VCaP (cell line): ENCODE data around the gene GPI.

Source experiments
- H3K27ac ChIP-seq: fragments of 450-650 bp; 2 replicates; pipeline ENCODE4 v1.5.1; 2017
- TF ChIP-seq, protein P1 (sequence below): fragments of 450-650 bp; conservative IDR thresholded peaks from 2 replicates; pipeline ENCODE4 v1.5.1; 2017; ENCODE audit warnings: mild to moderate bottlenecking, moderate library complexity

The GPI gene

DNA sequence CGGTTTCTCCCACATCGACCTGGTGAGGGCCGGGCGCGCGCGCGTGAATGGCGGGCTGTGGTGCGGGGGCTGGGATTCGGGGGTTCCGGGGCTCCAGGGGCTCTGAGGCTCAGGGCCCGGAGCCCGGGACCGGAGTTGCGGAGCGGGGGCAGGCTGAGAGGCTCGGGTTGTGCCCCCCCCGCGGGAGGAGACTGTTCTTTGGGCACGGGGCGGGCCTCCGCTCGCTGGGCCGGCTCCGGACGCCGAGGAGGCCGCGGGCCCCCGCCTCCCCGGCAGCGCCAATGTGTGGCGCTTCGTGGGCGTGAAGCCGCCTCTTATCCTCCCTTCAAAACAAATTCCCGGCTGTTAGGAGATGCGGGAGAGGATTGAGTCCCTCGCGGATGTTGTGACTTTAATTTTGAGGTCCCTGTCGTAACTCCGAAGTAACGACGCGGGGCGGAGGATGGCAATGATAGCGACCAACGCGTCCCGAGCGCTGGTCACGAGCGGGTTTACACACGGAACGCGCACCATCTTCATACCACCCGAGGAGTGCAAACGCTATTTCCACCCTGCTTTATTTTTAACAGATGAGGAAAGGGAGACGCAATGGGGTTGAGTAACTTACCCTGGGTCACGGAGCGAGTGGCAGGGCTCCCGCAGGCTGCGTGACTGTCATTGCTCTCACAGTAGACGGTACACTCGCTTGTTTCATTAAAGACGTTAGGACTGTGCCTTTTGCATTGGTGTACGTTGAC, 63.7 kb downstream of the GPI start:
- peak overlapping the region; percentile 92 for H3K27ac ChIP-seq
- TF ChIP-seq, protein P1, sequence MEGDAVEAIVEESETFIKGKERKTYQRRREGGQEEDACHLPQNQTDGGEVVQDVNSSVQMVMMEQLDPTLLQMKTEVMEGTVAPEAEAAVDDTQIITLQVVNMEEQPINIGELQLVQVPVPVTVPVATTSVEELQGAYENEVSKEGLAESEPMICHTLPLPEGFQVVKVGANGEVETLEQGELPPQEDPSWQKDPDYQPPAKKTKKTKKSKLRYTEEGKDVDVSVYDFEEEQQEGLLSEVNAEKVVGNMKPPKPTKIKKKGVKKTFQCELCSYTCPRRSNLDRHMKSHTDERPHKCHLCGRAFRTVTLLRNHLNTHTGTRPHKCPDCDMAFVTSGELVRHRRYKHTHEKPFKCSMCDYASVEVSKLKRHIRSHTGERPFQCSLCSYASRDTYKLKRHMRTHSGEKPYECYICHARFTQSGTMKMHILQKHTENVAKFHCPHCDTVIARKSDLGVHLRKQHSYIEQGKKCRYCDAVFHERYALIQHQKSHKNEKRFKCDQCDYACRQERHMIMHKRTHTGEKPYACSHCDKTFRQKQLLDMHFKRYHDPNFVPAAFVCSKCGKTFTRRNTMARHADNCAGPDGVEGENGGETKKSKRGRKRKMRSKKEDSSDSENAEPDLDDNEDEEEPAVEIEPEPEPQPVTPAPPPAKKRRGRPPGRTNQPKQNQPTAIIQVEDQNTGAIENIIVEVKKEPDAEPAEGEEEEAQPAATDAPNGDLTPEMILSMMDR: no peak

DNA sequence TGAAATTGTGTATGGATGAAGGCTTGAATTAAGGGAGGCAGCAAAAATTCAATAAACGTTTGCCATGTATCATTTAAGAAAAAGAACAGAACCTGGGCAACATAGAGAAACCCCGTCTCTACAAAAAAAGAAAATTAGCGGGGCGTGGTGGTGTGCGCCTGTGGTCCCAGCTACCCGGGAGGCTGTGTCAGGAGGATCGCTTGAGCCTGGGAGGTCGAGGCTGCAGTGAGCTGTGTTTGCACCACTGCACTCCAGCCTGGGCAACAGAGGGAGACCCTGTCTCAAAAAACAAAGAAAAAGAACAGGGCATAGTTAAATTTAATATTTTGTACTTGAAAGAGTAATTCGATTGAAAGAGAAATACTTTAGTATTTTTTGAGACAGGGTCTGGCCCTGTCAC, 64.6 kb downstream of the GPI start:
- H3K27ac ChIP-seq: peak overlapping the region; percentile 92
- TF ChIP-seq, protein P1: no peak

DNA sequence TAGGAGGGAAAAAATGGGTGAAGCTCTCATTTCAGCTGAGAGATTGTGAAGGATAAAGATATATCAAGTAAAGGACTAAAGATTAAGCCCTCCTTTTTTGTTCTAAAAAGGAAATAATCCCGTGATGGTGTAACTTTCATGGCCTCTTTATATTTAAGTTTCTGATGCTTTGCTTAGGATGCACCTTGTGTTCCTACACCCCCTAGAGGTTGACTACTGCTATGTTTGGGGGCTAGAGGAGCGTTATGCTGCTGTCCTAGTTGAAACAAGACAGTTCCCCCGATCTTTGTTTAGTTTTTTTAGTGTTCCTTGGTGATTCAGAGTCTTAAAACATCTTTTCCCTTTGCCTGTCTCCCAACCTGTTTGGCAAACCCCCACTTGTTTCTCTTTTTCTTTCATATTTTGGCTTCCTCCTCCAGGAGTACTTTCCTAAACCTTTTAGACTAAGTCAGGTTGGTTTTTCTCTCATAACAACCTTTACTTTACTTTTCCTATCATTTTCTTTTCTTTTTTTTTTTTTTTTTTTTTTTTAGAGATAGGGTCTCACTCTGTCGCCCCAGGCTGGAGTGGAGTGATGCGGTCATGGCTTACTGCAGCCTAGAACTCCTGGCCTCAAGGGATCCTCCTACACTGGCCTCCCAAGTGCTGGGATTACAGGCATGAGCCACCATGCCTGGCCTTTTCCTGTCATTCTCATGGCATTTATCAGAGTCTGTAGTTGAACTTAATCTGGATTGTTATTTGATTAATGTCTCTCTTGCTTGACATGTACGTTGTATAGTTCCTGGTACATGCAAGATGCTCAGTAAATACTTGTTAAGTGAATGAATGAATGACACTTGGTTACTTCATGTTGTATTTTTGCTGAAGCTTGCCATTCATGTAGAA, 66.0 kb downstream of the GPI start:
- TF ChIP-seq, protein P1: peak; percentile 88
- peak overlapping the region; percentile 92; the same call in 1 of the 2 replicates for H3K27ac ChIP-seq

DNA sequence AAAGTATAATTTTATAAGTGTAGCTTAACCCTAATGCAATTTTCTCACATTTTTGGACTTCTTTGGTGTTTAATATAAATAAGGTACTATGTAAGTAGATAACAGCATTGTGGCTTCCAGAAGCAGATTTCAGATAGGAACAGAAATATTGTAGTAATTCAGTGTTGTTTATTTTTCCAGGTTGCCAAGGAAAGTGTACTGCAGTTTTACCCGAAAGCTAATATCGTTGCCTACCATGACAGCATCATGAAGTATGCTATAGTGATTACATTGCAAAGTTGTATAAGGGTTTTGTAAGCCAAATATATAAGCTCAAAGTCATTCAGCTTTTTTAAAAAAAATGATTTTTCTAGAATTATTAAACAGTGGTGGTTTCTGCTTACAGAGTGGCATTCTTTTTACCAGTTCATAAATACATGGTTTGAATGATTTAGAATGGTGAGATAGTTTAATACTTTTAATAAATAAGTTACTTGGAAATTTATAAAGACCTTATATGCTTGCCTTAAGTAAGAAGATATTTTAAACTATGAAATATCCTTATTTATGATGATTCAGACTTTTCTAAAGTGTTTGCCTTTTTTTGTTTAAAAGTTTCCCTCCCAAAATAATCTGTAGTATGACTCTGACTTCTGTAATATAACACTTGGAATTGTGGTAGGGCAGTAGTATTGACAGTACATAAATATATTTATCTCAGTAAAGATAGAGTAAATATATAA, 66.8 kb downstream of the GPI start:
- TF ChIP-seq, protein P1: no peak
- H3K27ac ChIP-seq: no peak overlapping the region

DNA sequence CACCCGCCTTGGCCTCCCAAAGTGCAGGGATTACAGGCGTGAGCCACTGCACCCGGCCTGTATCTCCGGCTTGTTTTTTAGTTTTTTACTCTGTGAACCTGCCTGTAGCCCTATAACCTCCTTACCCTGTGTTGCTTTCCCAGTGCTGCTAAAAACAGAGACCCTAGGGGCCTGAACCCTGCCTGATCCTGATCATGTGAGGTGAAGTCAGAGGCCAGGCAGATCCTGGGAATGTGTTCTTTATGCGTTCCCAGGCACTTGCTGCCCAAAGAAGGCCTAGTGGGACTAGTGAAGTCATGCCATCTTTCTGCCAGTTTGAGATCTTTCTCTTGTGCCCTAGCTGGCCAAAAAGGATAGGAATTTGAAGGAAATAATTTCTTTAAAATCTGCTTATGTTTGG, 67.8 kb downstream of the GPI start:
- TF ChIP-seq, protein P1: no peak
- H3K27ac ChIP-seq: no peak overlapping the region; the same call in 1 of the 2 replicates

DNA sequence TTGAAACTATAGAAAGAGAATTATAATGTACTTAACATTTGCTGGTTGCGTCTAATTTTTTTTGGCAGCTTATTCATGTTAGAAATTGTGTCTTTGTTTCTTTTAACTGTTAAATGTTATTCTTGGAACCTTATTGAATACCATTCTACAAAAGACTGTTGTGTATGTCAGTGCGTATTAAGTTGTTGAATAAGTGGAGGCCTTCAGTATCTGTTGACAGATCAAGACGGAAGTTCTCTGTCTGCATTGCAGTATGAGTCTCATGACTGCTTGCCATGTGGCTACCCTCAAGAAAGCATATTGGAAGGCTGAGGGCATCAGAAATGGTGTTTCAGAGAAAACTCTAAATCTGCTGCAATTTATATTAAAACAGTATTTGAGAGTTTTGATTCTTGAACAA, 71.7 kb downstream of the GPI start:
- H3K27ac ChIP-seq: no peak overlapping the region
- TF ChIP-seq, protein P1: no peak

DNA sequence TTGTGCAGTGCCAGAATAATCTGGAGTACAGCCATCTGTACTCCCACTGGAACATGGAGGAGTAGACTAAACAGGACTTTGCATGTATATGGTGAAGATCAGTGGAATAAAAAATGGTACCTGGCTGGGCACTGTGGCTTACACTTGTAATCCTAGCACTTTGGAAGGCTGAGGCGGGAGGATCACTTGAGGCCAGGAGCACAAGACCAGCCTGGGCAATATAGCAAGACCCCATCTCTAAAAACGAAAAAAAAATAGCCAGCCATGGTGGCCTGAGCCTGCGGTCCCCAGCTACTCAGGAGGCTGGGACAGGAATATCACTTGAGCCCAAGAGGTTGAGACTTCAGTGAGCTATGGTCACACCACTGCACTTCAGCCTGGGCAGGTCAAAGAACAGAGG, 83.2 kb downstream of the GPI start:
- TF ChIP-seq, protein P1: no peak
- H3K27ac ChIP-seq: no peak overlapping the region
